ENCODE data around the gene CCDC116. TPM values are rescaled to one million over a fixed set of nuclear protein-coding genes. Genes with fewer than 3 reads are reported as not detected.

The CCDC116 gene
- total and polyA plus RNA-seq, 2 experiments from 2014 or later, result 0.14 TPM; not detected in 1

GRCh38 chr22:21593406-21594232 is 38.9 kb upstream of the CCDC116 start:
- Histone ChIP-seq H4K20me1 (replicated peaks; ENCODE audit: insufficient read depth) (peaks cover 90% of the 10 kb centered on the region), H3K27ac (ENCODE audit: low read depth) (no peak overlapping the region; the same call in 1 of the 2 replicates), H3K4me1 (ENCODE audit: insufficient read depth) (no peaks in the 10 kb centered on the region; the same call in 1 of the 2 replicates), H3K4me2 (no peak overlapping the region), H3F3A (replicated peaks; ENCODE audit: low read depth) (peaks cover 7% of the 10 kb centered on the region; the same call in 1 of the 2 replicates), H3K36me3 (ENCODE audit: insufficient read depth) (peaks cover 16% of the 10 kb centered on the region), H3K79me2 (replicated peaks; ENCODE audit: insufficient read depth) (peaks cover 100% of the 10 kb centered on the region), H3K4me3 (no peak overlapping the region), H3K27me3 (ENCODE audit: insufficient read depth) (no peaks in the 10 kb centered on the region), H2AFZ (no peak overlapping the region), H3K9me2 (ENCODE audit: insufficient read depth) (no peaks in the 10 kb centered on the region)
- no peaks in the 10 kb centered on the region; the same call in 2 of the 3 replicates for H3K9me3 Mint-ChIP-seq
- peaks cover 15% of the 10 kb centered on the region for H3K4me1 Mint-ChIP-seq
- H3K27ac Mint-ChIP-seq, result no peak overlapping the region
- peaks cover 15% of the 10 kb centered on the region for H3K27me3 Mint-ChIP-seq (ENCODE audit: insufficient read depth, low read depth, poor library complexity)
- H3K4me3 Mint-ChIP-seq, result no peak overlapping the region
- ATAC-seq (peak; percentile 90), DNase-seq (ENCODE audit: low spot score) (peak; percentile 78)
- H3K36me3 Mint-ChIP-seq (ENCODE audit: low read depth), result peaks cover 49% of the 10 kb centered on the region
- no peak for TF ChIP-seq ZNF462 (CRISPR knock-in tag; IDR thresholded peaks at IDR 0.05)
- TF ChIP-seq CTCF (conservative IDR thresholded peaks at IDR 0.05; ENCODE audit: low read depth in 2 of 2), result peak; percentile 59 to 73
- no peak for TF ChIP-seq ZNF331 (CRISPR knock-in tag; IDR thresholded peaks at IDR 0.05; ENCODE audit: low read depth)
- TF ChIP-seq POLR2AphosphoS5 (IDR thresholded peaks at IDR 0.05; ENCODE audit: low read depth), result no peak
- no peak for TF ChIP-seq NANOG (IDR thresholded peaks at IDR 0.05; ENCODE audit: borderline replicate concordance)
- no peak for TF ChIP-seq ZNF114 (CRISPR knock-in tag; IDR thresholded peaks at IDR 0.05)

Measured in GM23338 (cell line).